Measurements from ENCODE around the gene R3HDM2.
A peak's percentile ranks its signal among the peaks of the same experiment; 100 is the strongest.

Gene R3HDM2

DNA sequence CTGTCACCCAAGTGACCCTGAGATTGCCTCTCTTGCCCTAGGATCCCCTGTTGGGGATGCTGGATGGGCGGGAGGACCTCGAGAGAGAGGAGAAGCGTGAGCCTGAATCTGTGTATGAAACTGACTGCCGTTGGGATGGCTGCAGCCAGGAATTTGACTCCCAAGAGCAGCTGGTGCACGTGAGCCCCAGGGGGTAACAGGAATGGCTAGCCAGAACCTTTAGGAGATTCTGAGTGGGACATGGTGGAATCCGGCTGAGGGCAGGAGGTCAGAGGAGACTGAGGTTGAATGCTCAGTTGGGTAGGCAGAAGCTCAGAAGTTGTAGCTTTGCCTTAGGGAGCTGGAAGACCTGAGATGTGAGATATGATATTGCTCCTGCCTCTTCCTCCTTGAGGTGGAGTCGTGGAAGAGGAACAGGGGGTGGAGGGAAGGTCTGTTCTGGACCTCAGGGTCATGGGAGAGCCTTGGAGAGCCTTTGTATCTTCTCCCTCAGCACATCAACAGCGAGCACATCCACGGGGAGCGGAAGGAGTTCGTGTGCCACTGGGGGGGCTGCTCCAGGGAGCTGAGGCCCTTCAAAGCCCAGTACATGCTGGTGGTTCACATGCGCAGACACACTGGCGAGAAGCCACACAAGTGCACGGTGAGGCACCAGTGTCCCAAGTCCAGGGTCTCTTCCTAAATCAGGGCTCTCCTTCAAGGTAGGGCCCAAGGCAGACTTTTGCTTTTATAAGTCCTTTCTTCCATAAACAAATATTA lies 35.1 kb upstream of the R3HDM2 start:
- no peak for FAIRE-seq

DNA sequence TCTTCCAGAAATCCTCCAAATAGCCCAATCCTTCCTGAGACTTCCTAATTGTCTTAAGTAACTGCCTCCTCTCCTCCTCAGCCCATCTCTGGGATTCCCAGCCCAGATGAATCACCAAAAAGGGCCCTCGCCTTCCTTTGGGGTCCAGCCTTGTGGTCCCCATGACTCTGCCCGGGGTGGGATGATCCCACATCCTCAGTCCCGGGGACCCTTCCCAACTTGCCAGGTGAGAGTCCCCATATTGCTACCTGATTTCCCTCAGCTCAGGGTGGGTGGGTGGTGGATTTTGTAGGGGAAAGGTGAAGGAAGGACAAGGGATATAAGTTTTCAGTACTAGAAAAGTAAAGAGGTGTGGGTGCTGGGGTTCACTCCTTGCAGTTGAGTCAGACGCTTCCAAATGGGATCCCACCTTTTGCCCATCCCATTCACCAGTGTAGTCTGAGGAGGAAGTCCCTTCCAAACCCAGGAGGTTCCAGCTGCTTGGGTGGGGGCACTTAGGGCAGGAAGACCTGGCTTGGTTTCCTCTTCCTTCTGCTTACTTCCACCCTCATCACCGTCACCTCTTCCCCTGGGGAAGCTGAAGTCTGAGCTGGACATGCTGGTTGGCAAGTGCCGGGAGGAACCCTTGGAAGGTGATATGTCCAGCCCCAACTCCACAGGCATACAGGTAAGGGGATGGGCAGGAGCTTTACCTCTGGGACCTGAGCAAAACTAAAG lies 34.3 kb upstream of the R3HDM2 start:
- FAIRE-seq: no peak

DNA sequence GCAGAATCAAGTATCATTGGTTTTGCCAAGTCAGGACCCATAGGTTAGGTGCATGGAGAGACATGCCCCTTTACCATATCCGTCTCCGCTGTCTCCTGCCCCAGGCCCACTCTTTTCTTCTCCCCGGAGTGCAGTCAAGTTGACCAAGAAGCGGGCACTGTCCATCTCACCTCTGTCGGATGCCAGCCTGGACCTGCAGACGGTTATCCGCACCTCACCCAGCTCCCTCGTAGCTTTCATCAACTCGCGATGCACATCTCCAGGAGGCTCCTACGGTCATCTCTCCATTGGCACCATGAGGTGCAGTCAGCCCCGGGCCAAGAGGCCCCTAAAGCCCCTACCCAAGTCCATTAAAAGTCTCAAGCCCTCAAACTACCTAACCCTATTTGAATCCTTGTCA lies 33.7 kb upstream of the R3HDM2 start:
- FAIRE-seq: no peak

DNA sequence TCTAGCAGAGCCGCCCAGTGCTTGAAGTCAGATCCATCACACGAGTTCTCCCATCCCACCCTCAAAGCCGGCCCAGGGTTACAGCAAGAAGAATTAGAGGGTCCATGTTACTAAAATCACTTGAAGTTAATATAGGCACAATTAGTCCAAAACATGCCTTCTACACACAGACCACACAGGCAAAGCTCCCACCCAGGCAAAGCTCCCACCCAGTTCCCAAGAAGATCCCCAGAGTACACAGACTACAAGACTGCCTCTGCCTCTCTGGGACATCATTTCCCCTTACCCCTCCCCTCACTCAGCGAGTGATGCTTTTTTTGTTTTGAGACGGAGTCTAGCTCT lies 32.0 kb upstream of the R3HDM2 start:
- FAIRE-seq: no peak

GRCh38 chr12:57462251-57462911 lies 31.5 kb upstream of the R3HDM2 start:
- no peak for FAIRE-seq

GRCh38 chr12:57461917-57462250 lies 31.0 kb upstream of the R3HDM2 start:
- FAIRE-seq: no peak

DNA sequence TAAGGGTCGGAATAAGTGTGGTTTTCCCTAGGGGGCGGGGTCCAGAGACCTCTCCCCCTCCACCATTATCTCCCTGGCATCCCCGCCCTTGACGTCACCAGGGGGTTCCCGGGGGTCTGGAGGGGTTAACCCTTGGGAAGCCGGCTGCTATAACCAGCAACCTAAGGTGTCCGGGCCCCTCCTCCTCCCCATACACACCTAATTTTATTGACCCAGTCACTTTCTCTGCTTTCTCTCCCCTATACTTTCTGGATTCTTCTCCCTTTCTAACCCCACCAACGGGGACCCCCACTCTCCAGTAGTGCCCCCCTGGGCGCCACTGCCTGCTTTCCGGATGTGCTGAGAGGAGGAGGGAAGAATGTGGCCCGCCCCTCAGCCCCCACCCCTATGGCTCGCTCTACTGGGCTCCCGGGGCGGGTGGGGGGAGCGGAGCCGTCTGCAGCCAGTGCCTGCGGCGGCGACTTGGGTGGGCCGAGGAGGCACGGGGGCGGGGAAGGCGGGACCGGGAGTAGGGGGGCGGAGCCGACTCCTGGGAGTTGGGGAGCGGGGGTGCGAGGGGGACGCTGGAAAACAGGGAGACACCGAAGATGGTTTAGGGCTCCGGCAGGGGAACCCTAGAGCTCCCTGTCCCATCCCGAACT lies 30.6 kb upstream of the R3HDM2 start:
- no peak for FAIRE-seq

DNA sequence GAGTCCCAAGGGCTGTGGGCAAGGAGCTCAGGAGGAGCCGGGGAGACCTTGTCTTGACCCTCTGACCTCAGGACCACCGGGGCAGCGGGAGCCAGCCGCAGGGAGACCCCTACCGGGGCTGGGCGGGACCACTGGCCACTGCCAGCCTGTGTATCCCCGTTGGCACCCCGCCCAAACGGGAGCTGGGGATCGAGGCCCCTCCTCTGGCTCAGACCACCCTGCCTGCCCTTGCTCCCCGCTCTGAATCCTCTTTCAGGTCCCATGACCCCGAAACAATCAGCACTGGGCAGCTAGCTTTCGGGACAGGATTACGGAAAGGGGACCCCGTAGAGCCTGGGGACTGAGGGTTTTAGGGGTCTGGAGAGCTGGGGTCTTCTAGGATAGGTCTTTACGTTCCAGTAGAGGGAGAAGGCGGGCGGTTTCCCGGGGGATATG lies 30.0 kb upstream of the R3HDM2 start:
- FAIRE-seq: no peak

DNA sequence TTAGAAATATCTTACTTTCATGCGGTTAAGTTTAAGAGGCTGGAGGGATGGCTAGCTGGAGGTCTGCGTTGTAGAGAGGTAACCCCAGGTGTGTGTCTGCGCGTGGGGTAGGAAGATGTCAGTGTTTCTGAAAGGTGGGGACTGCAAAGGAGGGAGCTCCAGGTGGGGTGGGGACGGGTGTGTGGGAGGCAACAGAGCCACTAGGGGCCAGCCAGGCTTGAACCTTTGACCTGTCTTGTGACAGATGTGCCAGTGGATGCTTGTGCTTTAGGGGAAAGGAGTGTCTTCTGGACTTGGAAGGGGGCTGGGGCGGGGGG lies 29.6 kb upstream of the R3HDM2 start:
- FAIRE-seq: no peak

DNA sequence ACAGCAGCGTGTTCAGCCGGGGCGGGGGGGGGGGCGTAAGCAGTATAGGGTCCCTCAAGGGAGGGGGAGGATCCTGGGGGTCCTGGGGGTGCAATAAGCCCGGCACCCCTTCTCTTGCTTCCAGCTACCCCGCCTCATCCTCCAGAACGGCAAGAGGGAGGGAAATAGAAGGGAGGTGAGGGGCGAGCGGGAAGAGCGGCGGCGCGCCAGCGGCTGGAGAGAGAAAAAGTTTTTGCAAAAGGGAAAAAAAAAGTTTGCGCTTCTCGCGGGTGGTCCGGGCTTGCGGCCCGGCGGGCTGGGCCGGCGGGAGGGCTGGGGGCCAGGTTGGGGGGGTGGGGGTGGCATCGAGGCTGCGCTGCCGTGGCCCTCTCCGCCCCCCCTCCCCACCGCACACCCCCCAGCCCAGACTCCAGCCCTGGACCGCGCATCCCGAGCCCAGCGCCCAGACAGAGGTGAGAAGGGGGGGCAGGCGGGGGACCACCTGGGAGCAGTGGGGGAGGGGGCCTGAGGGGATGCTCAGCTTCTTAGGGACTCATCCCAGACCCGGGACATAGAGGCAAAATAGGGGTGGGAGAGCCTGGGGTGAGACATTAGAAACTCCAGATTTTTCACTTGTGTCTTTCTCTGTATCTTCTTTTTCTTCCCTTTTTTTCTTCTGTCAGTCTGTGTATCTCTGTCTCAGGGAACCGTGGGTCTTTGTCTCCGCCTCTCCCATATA lies 29.1 kb upstream of the R3HDM2 start, which contains the start of gene GLI1:
Gene GLI1 (plus strand): TSS at position 36 of the 718 bp plus-strand sequence. CDS start 3,907 bp downstream, outside the sequence.
- no peak for FAIRE-seq

DNA sequence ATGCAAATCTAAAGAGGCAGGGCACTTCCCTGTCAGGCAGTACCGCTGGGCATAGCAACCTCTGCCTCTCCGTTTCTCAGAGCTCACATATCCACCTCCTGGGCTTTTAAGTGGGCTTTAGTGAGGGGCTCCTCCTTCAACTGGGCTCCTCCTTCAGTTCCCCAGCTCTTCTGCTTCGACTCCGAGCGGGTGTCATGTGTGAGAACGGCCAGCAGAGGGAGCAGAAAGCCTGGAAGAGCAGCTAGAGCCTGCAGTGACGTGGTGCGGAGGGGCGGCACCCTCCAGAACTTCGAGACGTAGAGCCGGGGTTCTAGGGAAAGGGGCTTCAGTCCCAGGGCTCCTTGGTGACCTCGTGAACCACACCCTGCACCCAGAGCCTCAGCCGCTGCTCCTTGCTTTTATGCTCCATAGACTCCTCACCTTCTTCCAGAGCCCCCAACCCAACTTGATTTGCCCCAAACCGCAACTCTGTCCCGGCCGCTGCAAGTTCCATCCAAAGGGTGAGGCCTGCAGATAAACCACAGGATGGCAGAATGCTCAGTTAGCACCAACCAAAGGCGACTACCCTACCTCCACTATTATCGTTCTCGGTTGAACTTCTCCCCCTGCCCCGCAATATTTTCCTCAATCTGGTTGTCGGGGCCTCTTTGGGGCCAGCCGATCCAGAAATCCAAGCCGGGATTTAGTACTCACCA lies 28.4 kb upstream of the R3HDM2 start:
- FAIRE-seq: peak; percentile 58

GRCh38 chr12:57458665-57459054 lies 27.8 kb upstream of the R3HDM2 start:
- FAIRE-seq: no peak

DNA sequence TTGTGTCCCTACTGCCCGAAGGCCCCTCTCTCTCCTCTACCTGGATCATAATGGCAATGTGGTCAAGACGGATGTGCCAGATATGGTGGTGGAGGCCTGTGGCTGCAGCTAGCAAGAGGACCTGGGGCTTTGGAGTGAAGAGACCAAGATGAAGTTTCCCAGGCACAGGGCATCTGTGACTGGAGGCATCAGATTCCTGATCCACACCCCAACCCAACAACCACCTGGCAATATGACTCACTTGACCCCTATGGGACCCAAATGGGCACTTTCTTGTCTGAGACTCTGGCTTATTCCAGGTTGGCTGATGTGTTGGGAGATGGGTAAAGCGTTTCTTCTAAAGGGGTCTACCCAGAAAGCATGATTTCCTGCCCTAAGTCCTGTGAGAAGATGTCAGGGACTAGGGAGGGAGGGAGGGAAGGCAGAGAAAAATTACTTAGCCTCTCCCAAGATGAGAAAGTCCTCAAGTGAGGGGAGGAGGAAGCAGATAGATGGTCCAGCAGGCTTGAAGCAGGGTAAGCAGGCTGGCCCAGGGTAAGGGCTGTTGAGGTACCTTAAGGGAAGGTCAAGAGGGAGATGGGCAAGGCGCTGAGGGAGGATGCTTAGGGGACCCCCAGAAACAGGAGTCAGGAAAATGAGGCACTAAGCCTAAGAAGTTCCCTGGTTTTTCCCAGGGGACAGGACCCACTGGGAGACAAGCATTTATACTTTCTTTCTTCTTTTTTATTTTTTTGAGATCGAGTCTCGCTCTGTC lies 26.1 kb upstream of the R3HDM2 start:
- no peak for FAIRE-seq

- no peak for FAIRE-seq
Measured at GRCh38 chr12:57456145-57456700, 25.4 kb upstream of the R3HDM2 start.

DNA sequence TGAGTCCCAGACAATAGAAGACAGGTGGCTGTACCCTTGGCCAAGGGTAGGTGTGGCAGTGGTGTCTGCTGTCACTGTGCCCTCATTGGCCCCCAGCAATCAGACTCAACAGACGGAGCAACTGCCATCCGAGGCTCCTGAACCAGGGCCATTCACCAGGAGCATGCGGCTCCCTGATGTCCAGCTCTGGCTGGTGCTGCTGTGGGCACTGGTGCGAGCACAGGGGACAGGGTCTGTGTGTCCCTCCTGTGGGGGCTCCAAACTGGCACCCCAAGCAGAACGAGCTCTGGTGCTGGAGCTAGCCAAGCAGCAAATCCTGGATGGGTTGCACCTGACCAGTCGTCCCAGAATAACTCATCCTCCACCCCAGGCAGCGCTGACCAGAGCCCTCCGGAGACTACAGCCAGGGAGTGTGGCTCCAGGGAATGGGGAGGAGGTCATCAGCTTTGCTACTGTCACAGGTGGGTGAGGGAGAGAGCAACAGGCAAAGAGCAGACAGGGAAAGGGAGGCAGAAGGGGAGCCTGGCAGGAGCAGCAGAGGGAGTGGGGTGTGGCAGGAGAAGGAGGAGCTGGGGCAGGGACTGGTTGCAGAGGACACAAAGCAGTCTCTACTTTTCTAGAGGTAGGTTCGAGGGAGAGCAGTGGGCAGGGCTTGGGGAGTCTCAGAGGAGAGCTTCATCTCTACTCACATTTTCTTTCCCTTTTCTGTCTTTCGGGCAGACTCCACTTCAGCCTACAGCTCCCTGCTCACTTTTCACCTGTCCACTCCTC lies 24.7 kb upstream of the R3HDM2 start:
- FAIRE-seq: no peak

- FAIRE-seq: no peak
Measured at GRCh38 chr12:57454566-57455373, 23.9 kb upstream of the R3HDM2 start, which contains the start of gene INHBE. TSS of gene INHBE (plus strand) at chr12:57455307. CDS start at chr12:57455537, 230 bp downstream.

GRCh38 chr12:57454213-57454565 lies 23.3 kb upstream of the R3HDM2 start:
- no peak for FAIRE-seq

GRCh38 chr12:57452937-57453509 lies 22.2 kb upstream of the R3HDM2 start:
- no peak for FAIRE-seq
